ENCODE results near the gene AVPR2. TPM values are rescaled to one million over a fixed set of nuclear protein-coding genes. Genes with fewer than 3 reads are reported as not detected.

Gene AVPR2
- total RNA-seq, 1 donor = not detected

DNA sequence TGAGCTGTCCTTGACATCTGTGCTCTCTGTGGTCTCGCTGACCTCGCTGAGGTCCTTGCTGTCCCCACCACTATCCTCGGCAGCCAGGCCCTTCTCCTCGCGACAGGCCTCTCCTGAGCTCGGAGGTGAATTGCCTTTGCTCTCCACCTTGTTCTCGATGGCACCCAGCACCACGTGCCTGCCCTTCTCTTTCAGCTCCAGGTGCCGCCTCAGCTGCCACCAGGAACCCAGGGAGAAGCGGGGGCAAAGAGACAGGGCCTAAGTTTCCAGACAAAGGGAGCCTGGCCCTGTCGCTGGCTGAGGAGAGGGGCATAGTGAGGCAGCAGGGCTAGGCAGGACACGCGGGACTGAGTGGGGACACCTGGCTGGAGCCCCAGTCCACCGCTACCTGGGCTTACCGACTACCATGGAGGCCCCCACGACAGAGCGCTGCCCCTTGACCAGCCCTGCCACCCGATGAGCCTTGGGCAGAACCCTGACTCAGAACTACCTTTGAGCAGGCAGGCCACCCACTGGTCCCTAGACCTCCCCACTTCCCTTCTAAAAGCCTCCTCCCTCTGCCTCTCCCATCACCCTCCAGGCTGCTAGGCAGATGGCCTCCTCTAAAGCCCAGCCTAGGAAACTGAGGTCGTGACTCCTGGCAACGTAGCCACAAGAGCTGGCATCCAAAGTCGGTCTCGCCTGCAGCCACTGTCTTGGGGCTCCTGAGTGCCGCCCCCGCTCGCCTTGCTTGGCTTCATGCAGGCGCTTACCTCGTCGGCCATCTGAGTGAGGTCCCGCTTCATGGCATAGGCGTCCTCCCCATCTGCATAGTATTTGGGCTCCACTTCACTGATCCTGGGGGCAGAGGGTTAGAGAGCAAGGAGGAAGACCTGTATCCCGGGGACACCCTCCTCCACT is 25.8 kb downstream of the AVPR2 start:
- Histone ChIP-seq H3K79me2 (ENCODE audit: insufficient read depth, low read length) (peaks cover 38% of the 10 kb centered on the region), H3K36me3 (ENCODE audit: insufficient read depth, low read length) (peaks cover 22% of the 10 kb centered on the region), H3K27me3 (ENCODE audit: insufficient read depth, low read length) (peaks cover 6% of the 10 kb centered on the region), H4K20me1 (ENCODE audit: insufficient read depth, low read length) (peaks cover 46% of the 10 kb centered on the region), H3K9me3 (ENCODE audit: low read depth, low read length) (no peaks in the 10 kb centered on the region), H3K27ac (ENCODE audit: low read depth, low read length) (no peak overlapping the region), H3K4me1 (ENCODE audit: insufficient read depth, low read length) (peaks cover 9% of the 10 kb centered on the region), H2AFZ (ENCODE audit: low read length) (no peak overlapping the region), H3K4me2 (ENCODE audit: insufficient read depth, low read length) (no peak overlapping the region), H3K4me3 (ENCODE audit: insufficient read depth, low read length) (no peak overlapping the region)
- peak; percentile 84 for DNase-seq (ENCODE audit: insufficient read length, low spot score, missing footprints)
- TF ChIP-seq, protein P1, sequence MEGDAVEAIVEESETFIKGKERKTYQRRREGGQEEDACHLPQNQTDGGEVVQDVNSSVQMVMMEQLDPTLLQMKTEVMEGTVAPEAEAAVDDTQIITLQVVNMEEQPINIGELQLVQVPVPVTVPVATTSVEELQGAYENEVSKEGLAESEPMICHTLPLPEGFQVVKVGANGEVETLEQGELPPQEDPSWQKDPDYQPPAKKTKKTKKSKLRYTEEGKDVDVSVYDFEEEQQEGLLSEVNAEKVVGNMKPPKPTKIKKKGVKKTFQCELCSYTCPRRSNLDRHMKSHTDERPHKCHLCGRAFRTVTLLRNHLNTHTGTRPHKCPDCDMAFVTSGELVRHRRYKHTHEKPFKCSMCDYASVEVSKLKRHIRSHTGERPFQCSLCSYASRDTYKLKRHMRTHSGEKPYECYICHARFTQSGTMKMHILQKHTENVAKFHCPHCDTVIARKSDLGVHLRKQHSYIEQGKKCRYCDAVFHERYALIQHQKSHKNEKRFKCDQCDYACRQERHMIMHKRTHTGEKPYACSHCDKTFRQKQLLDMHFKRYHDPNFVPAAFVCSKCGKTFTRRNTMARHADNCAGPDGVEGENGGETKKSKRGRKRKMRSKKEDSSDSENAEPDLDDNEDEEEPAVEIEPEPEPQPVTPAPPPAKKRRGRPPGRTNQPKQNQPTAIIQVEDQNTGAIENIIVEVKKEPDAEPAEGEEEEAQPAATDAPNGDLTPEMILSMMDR (IDR thresholded peaks at IDR 0.05; ENCODE audit: extremely low read depth, low read depth, low read length) = no peak

DNA sequence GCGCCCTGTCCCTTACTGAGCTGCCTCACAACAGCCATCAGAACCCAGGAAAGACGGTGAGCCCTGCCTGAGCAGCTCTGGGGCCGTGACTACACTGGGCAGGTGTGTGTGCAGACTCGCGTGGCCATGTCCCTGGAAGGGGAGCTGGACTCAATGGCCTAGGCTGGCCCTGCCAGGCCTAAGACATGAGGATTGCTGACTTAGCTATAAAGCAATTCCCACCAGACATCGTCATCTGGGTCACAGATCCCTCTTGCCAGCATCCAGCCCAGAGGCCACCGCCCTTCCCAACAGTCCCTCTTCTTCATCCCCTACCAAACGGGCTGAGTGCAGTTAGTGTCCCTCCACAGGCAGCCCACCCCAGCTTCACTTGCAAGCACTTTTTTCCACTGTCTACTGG is 26.7 kb downstream of the AVPR2 start:
- no peak for DNase-seq (ENCODE audit: insufficient read length, low spot score, missing footprints)
- no peak overlapping the region for H2AFZ ChIP-seq (ENCODE audit: low read length)
- peaks cover 38% of the 10 kb centered on the region for H3K79me2 ChIP-seq (ENCODE audit: insufficient read depth, low read length)
- peaks cover 9% of the 10 kb centered on the region for H3K4me1 ChIP-seq (ENCODE audit: insufficient read depth, low read length)
- H3K36me3 ChIP-seq (ENCODE audit: insufficient read depth, low read length) = peaks cover 22% of the 10 kb centered on the region
- H4K20me1 ChIP-seq (ENCODE audit: insufficient read depth, low read length) = peaks cover 46% of the 10 kb centered on the region
- no peaks in the 10 kb centered on the region for H3K9me3 ChIP-seq (ENCODE audit: low read depth, low read length)
- TF ChIP-seq, protein P1 (IDR thresholded peaks at IDR 0.05; ENCODE audit: extremely low read depth, low read depth, low read length) = no peak
- no peak overlapping the region for H3K27ac ChIP-seq (ENCODE audit: low read depth, low read length)
- no peak overlapping the region for H3K4me2 ChIP-seq (ENCODE audit: insufficient read depth, low read length)
- H3K4me3 ChIP-seq (ENCODE audit: insufficient read depth, low read length) = no peak overlapping the region
- no peaks in the 10 kb centered on the region for H3K27me3 ChIP-seq (ENCODE audit: insufficient read depth, low read length)

DNA sequence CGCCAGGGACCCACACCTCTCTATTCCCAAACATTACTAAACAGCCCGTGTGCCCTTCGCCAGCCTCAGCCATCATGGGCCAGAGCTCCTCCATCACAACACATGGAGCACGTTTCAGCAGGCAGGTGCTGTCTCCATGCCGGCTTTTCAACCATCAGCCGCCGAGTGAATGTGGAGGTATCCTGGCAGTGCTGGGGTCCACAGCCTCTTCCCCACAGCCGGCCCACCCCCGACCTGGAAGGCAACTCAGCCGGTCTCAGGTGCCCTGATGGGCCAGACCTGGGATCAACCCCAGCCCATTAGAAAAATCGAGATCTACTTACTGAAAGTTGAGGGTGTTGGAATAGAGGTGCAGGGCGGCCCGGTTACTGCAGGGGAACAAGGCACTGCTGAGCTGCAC is 27.3 kb downstream of the AVPR2 start:
- Histone ChIP-seq H3K36me3 (ENCODE audit: insufficient read depth, low read length) (peaks cover 22% of the 10 kb centered on the region), H3K4me1 (ENCODE audit: insufficient read depth, low read length) (peaks cover 9% of the 10 kb centered on the region), H3K79me2 (ENCODE audit: insufficient read depth, low read length) (peaks cover 38% of the 10 kb centered on the region), H4K20me1 (ENCODE audit: insufficient read depth, low read length) (peaks cover 46% of the 10 kb centered on the region), H3K4me2 (ENCODE audit: insufficient read depth, low read length) (no peak overlapping the region), H3K27ac (ENCODE audit: low read depth, low read length) (no peak overlapping the region), H2AFZ (ENCODE audit: low read length) (no peak overlapping the region), H3K27me3 (ENCODE audit: insufficient read depth, low read length) (no peaks in the 10 kb centered on the region), H3K9me3 (ENCODE audit: low read depth, low read length) (no peaks in the 10 kb centered on the region), H3K4me3 (ENCODE audit: insufficient read depth, low read length) (no peak overlapping the region)
- TF ChIP-seq, protein P1 (IDR thresholded peaks at IDR 0.05; ENCODE audit: extremely low read depth, low read depth, low read length) = no peak
- no peak for DNase-seq (ENCODE audit: insufficient read length, low spot score, missing footprints)

DNA sequence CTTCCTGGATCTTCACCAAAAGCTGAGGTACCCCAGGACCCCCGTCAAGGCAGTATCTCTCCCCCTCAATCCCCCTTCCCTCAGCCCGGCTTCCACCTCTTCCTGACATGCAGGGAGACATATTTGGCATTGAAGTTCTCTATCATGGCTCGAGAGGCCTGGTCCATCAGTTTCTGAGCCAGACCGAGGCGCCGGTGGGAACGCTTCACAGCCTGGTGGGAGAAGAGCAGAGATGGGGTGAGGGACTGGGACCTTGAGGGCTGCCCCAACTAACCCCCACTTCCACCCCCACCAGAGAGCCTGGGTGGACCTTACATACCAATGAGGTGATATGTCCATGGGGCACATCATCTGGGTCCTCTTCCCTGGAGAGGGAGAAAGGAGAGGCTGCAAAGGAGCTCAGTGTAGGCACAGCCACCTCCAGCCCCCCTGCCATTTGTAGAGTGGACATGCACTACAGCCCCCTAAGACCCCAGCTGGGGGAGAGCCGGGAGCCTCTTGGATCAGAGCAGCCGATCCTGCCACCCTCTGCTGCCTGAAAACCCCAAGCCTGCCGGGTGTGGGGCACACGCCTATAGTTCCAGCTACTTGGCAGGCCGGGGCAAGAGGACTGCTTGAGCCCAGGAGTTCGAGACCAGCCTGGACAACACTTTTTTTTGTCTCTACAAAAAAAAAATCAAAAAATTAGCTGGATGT is 27.9 kb downstream of the AVPR2 start:
- Histone ChIP-seq H3K27me3 (ENCODE audit: insufficient read depth, low read length) (no peaks in the 10 kb centered on the region), H3K79me2 (ENCODE audit: insufficient read depth, low read length) (peaks cover 38% of the 10 kb centered on the region), H3K27ac (ENCODE audit: low read depth, low read length) (no peak overlapping the region)

More for the DNA sequence above, 27.9 kb downstream of the AVPR2 start:
- Histone ChIP-seq H2AFZ (ENCODE audit: low read length) (no peak overlapping the region), H3K4me2 (ENCODE audit: insufficient read depth, low read length) (no peak overlapping the region), H3K4me1 (ENCODE audit: insufficient read depth, low read length) (peaks cover 9% of the 10 kb centered on the region), H3K36me3 (ENCODE audit: insufficient read depth, low read length) (peaks cover 22% of the 10 kb centered on the region), H3K9me3 (ENCODE audit: low read depth, low read length) (no peaks in the 10 kb centered on the region), H4K20me1 (ENCODE audit: insufficient read depth, low read length) (peaks cover 43% of the 10 kb centered on the region), H3K4me3 (ENCODE audit: insufficient read depth, low read length) (no peak overlapping the region)
- no peak for DNase-seq (ENCODE audit: insufficient read length, low spot score, missing footprints)
- TF ChIP-seq, protein P1 (IDR thresholded peaks at IDR 0.05; ENCODE audit: extremely low read depth, low read depth, low read length) = no peak
